Umbilical cord (tissue), 2 donors: ENCODE results near the gene CDC42SE2. TPM values are rescaled to one million over a fixed set of nuclear protein-coding genes. Genes with fewer than 3 reads are reported as not detected.

ENCODE experiments used
- DNase-seq: peaks from one replicate; pipeline ENCODE4 v3.0.0-alpha.2; 2015; ENCODE audit warnings: low spot score
- total RNA-seq: library from RNA; depleted of rRNA; stranded (reverse); fragments of >200 nt; gene quantifications from one replicate; pipeline ENCODE4 v1.2.3, GENCODE V29; 2014; ENCODE audit warnings: low replicate concordance; ENCODE audit not compliant: insufficient read depth

Gene CDC42SE2
- total RNA-seq = 32.0 TPM

- DNase-seq = peak; percentile 92
These were observed at the start of gene CDC42SE2 for GRCh38 chr5:131263648-131264450. CDC42SE2 (plus strand) TSS chr5:131264053; CDS start chr5:131359494, 95,441 bp downstream.

- peak; percentile 37 for DNase-seq
These were observed 49.1 kb upstream of the CDC42SE2 start for GRCh38 chr5:131214609-131215227.

GRCh38 chr5:131217791-131218190 lies 46.1 kb upstream of the CDC42SE2 start:
- no peak for DNase-seq

GRCh38 chr5:131218392-131218791 lies 45.5 kb upstream of the CDC42SE2 start:
- DNase-seq = no peak

- no peak for DNase-seq
These were observed 43.3 kb upstream of the CDC42SE2 start for GRCh38 chr5:131220566-131220965.

GRCh38 chr5:131221008-131221703 lies 42.7 kb upstream of the CDC42SE2 start:
- no peak for DNase-seq

- no peak for DNase-seq
These were observed 42.0 kb upstream of the CDC42SE2 start for GRCh38 chr5:131221888-131222287.

GRCh38 chr5:131222731-131223130 lies 41.1 kb upstream of the CDC42SE2 start:
- DNase-seq = no peak

GRCh38 chr5:131223751-131224386 lies 40.0 kb upstream of the CDC42SE2 start:
- DNase-seq = no peak

GRCh38 chr5:131224387-131225201 lies 39.3 kb upstream of the CDC42SE2 start:
- DNase-seq = peak; percentile 52

- DNase-seq = no peak
These were observed 38.4 kb upstream of the CDC42SE2 start for GRCh38 chr5:131225282-131225974.

GRCh38 chr5:131226899-131227298 lies 37.0 kb upstream of the CDC42SE2 start:
- DNase-seq = no peak

GRCh38 chr5:131228646-131229045 lies 35.2 kb upstream of the CDC42SE2 start:
- DNase-seq = no peak

- DNase-seq = no peak
These were observed 34.2 kb upstream of the CDC42SE2 start for GRCh38 chr5:131229623-131230022.

- no peak for DNase-seq
These were observed 33.4 kb upstream of the CDC42SE2 start for GRCh38 chr5:131230406-131230805.

GRCh38 chr5:131239686-131240085 lies 24.2 kb upstream of the CDC42SE2 start:
- no peak for DNase-seq

- DNase-seq = no peak
These were observed 21.1 kb upstream of the CDC42SE2 start for GRCh38 chr5:131242728-131243255.

GRCh38 chr5:131245312-131245711 lies 18.5 kb upstream of the CDC42SE2 start:
- DNase-seq = no peak

- DNase-seq = no peak
These were observed 17.9 kb upstream of the CDC42SE2 start for GRCh38 chr5:131245948-131246347.

- DNase-seq = no peak
These were observed 17.3 kb upstream of the CDC42SE2 start for GRCh38 chr5:131246504-131246903.
